Activated CD8-positive, alpha-beta memory T cell treated with anti-CD3 and anti-CD28 coated beads for 36 hours (primary cell): ENCODE measurements around the gene ZNF773. TPM values are rescaled to one million over a fixed set of nuclear protein-coding genes. Genes with fewer than 3 reads are reported as not detected.
"Not testable (repeated sequence)": the region's sequence is repeated elsewhere in the genome, so short reads cannot be mapped to it uniquely, and the experiment has no call there.

Source experiments
- CTCF ChIA-PET: fragments of 350-600 bp; sonication (Branson Sonifier 250); formaldehyde crosslinking; loops from one replicate; lab custom pipeline; 2021; ENCODE audit warnings: antibody characterized with exemption; lab: Charles Lee
- POLR2A ChIA-PET: fragments of 350-600 bp; sonication (Branson Sonifier 250); formaldehyde crosslinking; loops from one replicate; lab custom pipeline; 2021; ENCODE audit warnings: antibody characterized with exemption; lab: Charles Lee
- total RNA-seq, 2 experiments: library from RNA; stranded (reverse); gene quantifications; one replicate each; pipeline ENCODE4 v1.2.3, GENCODE V29; 2021

Gene ZNF773
- total RNA-seq: 1 to 10 TPM; 5.0 to 7.0 TPM

GRCh38 chr19:57499680-57500395, at the start of gene ZNF773:
TSS of gene ZNF773 (plus strand) at chr19:57499938. CDS start at chr19:57500081, 143 bp downstream.
- CTCF ChIA-PET, POLR2A ChIA-PET: not testable (repeated sequence)

DNA sequence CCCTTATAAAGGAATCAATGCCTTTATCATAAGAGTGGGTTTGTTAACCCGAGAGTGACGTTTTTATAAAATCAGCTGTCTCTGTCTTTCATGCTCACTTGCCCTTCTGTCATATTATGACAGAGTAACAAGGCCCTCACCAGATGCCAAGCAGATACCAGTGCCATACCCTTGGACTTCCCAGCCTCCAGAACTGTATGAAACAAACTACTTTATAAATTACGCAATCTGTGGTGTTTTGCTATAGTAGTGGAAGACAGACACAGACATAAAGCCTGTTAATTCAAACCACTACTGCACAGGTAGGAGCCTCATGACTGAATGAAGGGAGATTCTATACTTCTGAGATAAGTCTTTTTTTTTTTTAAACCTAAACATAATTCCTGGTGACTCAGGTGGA, 47.4 kb upstream of the ZNF773 start:
- CTCF ChIA-PET: no interaction called here
- POLR2A ChIA-PET: no interaction called here

- CTCF ChIA-PET: no interaction called here
- POLR2A ChIA-PET: no interaction called here
These were observed 33.9 kb upstream of the ZNF773 start for GRCh38 chr19:57465680-57466381.

- ChIA-PET POLR2A (no interaction called here), CTCF (no interaction called here)
These were observed 33.2 kb upstream of the ZNF773 start for GRCh38 chr19:57466489-57466888.

- CTCF ChIA-PET: no interaction called here
These were observed 26.1 kb upstream of the ZNF773 start for GRCh38 chr19:57473646-57474045.

GRCh38 chr19:57477191-57478008, 22.3 kb upstream of the ZNF773 start, which contains the start of gene ZNF772:
TSS of gene ZNF772 (minus strand) at chr19:57477566. CDS start at chr19:57477309, 257 bp downstream.
- ChIA-PET CTCF (interaction anchor here (1.2 kb wide), 1 partner anchor 10 kb away, joined by 4 read pairs; the partner anchor contains the start of gene ZNF419), POLR2A (no interaction called here)

More at GRCh38 chr19:57473646-57474045, 26.1 kb upstream of the ZNF773 start:
- POLR2A ChIA-PET: no interaction called here

DNA sequence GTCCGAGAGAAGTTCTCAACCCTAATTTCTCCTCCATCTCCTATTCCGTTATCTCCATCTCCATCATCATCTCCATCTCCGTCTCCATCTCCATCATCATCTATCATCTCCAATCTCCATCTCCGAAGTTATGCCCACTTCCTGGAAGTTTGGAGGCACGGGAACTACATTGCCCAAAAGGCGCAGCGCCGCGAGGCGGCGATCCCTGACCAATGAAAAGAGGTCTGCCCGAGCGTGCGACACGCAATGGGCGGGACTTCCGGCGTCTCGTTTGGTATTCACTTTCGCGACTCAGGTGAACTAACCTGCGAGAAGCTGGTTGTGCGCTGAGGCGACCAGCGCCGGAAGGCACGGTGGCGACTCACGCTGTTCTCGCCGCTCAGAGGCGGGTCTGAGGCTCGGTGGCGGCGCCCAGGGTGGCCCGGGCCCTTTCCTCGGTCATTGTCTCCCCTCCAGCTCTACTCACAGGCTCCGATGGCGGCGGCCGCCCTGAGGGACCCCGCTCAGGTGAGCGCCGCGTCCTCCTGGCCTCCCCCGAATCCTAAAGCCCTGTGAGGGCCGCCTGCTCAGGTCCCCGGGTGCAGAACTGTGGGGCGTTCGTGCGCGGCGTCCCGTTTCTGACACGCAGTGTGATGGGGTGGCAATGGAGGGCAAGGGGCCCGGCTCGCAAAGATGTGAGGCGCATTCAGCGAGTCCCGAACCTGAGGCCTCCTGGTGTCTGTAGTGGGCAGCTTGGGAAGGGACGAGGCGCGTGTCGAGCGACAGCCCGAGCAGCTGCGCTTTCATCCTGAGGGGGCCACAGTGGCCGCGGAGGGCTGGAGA, 12.1 kb upstream of the ZNF773 start, which contains the start of gene ZNF419:
Gene ZNF419 (plus strand): TSS at position 274 of the 822 bp plus-strand sequence. CDS start 201 bp downstream, at position 475.
- POLR2A ChIA-PET: not testable (repeated sequence)
- CTCF ChIA-PET: interaction anchor here (0.5 to 1.0 kb wide), 2 partner anchors 10 to 488 kb away, joined by 3 to 4 read pairs; partner anchors contain the start of gene ZNF772

- POLR2A ChIA-PET: not testable (repeated sequence)
These were observed 11.5 kb upstream of the ZNF773 start for GRCh38 chr19:57488299-57488644.

DNA sequence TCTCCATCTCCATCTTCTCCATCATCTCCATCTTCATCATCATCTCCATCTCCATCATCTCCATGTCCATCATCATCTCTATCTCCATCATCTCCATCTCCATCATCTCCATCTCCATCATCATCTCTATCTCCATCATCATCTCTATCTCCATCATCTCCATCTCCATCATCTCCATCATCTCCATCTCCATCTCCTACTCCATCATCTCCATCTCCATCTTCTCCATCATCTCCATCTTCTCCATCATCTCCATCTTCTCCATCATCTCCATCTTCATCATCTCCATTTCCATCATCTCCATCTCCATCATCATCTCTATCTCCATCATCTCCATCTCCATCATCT, 432 bp upstream of the ZNF773 start:
- CTCF ChIA-PET, POLR2A ChIA-PET: not testable (repeated sequence)

More at GRCh38 chr19:57488299-57488644, 11.5 kb upstream of the ZNF773 start:
- CTCF ChIA-PET: not testable (repeated sequence)

GRCh38 chr19:57500400-57500799, 662 bp downstream of the ZNF773 start:
- POLR2A ChIA-PET, CTCF ChIA-PET: not testable (repeated sequence)

DNA sequence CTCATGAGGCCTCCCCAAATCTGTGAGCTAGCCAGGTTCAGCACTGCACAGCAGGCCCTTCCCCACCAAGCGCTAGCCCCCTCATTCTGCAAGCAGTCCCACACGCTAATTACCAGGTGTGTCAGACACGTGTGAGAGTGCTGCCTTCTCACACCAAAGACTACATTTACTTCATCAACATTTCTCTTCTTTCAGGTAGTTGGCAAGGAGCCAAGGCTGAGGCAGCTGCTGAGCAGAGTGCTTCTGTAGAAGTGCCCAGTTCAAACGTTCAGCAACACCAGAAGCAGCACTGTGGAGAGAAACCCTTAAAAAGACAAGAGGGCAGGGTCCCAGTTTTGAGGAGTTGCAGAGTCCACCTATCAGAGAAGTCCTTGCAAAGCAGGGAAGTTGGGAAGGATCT, 6.4 kb downstream of the ZNF773 start:
- ChIA-PET CTCF (no interaction called here), POLR2A (no interaction called here)

GRCh38 chr19:57511484-57511883, 11.7 kb downstream of the ZNF773 start:
- ChIA-PET POLR2A (no interaction called here), CTCF (no interaction called here)

- ChIA-PET CTCF (no interaction called here), POLR2A (no interaction called here)
These were observed 13.1 kb downstream of the ZNF773 start for GRCh38 chr19:57512845-57513244.

DNA sequence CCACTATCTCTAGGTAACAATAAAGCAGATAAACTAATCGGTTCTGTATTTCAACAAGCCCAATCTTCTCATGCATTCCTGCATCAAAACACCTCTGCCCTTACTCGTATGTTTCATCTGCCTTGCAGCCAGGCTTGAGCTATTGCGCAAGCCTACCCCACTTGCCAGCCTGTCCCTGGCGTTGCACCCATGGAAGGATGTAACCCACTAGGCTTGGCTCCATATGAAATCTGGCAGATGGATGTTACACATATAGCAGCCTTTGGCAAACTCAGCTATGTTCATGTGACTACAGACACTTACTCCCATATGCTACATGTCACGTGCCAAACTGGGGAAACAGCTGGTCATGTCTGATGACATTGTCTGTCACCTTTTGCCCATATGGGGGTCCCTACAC, 15.5 kb downstream of the ZNF773 start:
- CTCF ChIA-PET: no interaction called here

GRCh38 chr19:57518021-57518420, 18.3 kb downstream of the ZNF773 start:
- CTCF ChIA-PET, POLR2A ChIA-PET: not testable (repeated sequence)

More for the DNA sequence above, 15.5 kb downstream of the ZNF773 start:
- POLR2A ChIA-PET: no interaction called here

- POLR2A ChIA-PET: no interaction called here
These were observed 27.6 kb downstream of the ZNF773 start, which contains the start of gene ZNF549 for GRCh38 chr19:57527136-57527881. TSS of gene ZNF549 (plus strand) at chr19:57527356. CDS start at chr19:57527574, 218 bp downstream.

DNA sequence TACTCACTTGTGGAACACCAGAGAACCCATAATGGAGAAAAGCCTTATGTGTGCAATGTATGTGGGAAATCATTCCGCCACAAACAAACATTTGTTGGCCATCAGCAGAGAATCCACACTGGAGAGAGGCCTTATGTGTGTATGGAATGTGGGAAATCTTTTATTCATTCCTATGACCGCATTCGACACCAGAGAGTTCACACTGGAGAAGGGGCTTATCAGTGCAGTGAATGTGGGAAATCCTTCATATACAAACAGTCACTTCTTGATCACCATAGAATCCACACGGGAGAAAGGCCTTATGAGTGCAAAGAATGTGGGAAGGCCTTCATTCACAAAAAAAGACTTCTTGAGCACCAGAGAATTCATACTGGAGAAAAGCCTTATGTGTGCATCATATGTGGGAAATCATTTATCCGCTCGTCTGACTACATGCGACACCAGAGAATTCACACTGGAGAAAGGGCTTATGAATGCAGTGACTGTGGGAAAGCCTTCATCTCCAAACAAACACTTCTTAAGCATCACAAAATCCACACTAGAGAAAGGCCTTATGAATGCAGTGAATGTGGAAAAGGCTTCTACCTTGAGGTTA, 38.3 kb downstream of the ZNF773 start:
- POLR2A ChIA-PET: interaction anchor here (0.6 kb wide), 1 partner anchor 69 kb away, joined by 5 read pairs; no protein-coding TSS in a partner anchor
- CTCF ChIA-PET: no interaction called here

More at GRCh38 chr19:57527136-57527881, 27.6 kb downstream of the ZNF773 start, which contains the start of gene ZNF549:
- CTCF ChIA-PET: no interaction called here

DNA sequence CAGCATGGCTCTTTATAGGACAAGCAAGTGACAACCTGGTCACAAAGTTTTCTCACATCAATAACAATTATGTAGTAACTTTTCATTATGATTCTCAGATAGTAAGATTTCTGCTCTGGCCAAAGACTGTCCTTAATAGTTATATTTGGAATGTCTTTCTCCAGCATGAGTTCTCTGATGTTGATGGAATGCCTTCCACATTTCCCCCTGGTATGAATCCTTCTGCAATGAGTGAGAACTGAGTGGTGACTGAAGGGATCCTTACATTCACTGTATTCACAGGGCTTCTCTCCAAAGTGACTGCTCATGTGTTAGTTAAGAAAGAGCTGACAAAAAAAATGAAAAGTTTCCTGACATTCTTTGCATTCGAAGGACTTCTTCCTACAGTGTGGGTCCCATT, 46.8 kb downstream of the ZNF773 start:
- ChIA-PET POLR2A (no interaction called here), CTCF (no interaction called here)
